ENCODE results near the gene DCBLD2.

- no peak for TF ChIP-seq POLR2A (IDR thresholded peaks at IDR 0.05)
- TF ChIP-seq CTCF (IDR thresholded peaks at IDR 0.05): no peak
Observed at GRCh38 chr3:98797905-98798304, 103.6 kb downstream of the DCBLD2 start.

All from heart left ventricle (tissue), 13 donors.